Activated CD8-positive, alpha-beta memory T cell treated with anti-CD3 and anti-CD28 coated beads for 48 hours (primary cell): Measurements from ENCODE around the gene ATP5PB.

Experiments used
- DNase-seq, 3 experiments: peaks; one replicate each; pipeline ENCODE4 v3.0.0-alpha.2; 2020; ENCODE audit warnings: low read depth in 2 of 3, low spot score in 2 of 3

ATP5PB gene

GRCh38 chr1:111474521-111474920, 25.3 kb downstream of the ATP5PB start:
- DNase-seq = no peak

- no peak for DNase-seq
Observed at GRCh38 chr1:111475701-111476100, 26.4 kb downstream of the ATP5PB start.

DNA sequence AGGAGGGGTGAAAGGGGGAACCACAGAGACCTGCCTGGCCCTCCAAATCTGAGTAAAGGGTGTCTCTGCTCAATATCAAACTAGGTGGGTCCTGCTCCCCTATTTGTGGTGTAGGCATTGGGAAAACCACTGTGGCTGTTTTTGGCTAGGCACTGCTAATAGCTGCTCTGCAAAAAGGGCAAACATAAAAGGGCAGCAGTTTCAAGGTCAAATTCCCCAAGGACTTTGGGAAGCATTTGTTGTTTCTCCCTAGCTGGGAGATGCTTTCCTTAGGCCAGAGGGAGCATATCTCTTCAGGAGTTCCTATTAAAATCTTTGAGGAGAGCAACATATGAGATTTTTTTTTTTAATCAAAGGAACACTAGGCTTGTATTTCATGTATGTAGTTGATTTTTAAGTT, 26.9 kb downstream of the ATP5PB start:
- no peak for DNase-seq

DNA sequence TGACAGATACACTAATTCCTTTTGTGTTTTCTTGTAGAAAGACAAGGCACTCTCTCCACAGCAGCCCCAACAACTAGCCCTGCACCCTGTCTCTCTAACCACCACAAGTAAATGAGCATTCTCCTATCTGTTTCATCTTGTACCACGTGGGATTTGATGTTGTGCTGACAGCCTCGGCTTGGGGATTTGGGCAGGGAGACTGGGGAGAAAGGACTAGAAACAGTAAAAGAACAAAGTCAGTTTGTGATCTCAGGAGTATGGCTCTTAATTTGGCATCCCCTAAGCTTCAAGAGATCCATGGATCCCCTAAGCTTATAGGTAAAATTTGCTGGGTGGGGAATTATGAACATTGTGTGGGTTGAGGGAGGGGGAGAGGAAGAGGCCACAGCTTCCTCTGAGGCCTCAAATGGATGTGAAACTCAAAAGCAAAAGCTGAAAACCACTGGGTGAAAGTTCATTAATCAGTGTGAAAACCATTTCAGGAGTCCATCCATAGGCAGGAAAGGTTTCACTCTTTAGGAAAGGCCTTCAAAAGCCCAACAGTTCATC, 27.6 kb downstream of the ATP5PB start:
- DNase-seq = peak in 1 of 3 experiments; percentile 17

DNA sequence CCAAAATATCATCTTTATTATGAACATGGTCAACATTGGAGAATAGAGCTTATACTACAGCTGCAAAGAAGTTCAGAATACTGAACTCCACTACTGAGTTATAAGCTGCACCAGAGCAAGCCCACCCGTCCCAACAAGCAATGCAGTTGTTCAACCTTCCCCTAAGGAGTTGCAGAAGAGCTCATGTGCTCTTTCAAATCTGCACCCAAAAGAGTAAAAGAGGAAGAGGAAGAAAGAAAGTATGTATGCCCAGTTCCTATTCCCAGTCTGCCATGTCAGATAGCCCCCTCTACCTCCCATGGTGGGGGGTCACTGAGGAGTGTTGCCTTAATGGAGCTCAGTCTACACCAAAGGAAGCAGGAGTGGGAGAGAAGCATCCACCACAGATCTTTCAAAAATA, 31.4 kb downstream of the ATP5PB start:
- no peak for DNase-seq

DNA sequence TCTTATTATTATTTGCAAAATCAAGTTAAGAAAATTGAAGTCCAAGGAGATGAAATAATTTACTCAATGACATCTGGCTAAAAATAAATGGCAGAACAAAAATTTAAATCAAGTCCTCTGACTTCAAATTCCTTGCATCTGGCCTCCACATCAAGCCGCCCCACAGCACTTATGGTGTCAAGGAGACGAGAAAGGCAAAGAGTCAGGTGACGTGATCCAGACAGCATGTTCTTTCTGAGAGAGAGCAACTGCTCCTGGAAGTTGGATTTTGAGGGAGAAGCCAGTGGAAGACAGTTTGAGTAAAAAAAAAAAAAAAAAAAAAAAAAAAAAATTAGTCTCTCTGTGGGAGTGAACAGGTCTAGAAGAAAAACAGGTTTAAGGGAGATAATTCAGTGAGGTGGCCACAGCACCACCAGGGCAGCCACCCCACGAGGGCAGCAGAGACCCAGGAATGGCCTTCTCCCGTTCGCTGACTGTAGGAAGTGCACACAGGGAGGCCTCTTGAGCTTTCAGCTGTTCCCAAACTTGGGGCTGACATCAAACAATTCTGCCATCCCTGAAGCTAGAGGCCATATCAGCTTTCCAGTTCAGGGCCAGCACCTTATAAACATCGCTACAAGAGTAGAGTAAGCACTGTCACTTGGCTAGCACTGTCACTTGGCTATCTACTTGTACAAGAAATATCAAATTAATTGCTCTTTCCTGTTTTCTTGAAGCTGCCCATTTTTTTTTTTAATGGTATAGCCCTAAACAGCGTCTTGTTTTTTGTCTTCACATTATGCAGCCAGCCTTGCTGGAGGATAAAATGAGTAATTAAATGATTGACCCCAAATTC, 32.3 kb downstream of the ATP5PB start:
- DNase-seq = no peak

DNA sequence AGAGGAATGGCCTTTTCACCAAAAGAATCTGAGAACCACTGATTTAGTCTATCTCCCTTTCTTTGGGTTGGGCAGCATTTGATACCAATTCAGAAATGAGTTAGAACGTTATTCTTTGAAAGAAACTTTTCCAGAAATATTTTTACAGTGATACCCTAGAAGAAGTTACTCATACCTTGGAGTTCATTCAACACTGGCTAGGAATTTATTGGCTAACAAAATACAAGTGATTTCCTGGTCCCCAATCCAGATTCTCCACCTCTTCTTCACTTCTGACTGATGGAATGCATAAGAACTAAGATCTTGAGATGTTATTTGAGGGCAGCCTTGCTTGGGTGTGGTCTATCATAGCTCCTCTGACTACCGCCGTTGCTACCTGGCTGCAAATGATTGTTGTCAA, 33.9 kb downstream of the ATP5PB start:
- no peak for DNase-seq

GRCh38 chr1:111483876-111484275, 34.6 kb downstream of the ATP5PB start:
- DNase-seq = no peak

GRCh38 chr1:111484391-111485026, 35.2 kb downstream of the ATP5PB start:
- no peak for DNase-seq

DNA sequence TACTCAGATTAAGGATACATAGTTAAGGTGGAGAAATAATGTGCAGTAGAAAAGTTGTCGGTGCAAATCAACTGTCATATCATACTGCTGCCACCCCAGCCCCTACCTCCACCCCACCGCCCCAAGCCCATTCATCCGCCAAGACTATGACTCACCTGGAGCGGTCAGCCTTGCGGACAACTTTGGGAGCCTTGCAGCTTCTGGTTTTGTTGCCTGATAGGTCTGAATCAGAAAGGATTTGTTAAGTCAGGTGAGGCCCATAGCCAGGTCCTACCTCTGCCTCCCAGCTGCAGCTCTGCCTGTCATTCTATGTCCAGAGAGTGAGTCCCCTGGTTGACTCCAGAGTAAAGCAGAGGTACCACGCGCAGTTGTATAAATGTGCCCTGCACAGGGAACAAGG, 37.2 kb downstream of the ATP5PB start:
- DNase-seq = no peak

- DNase-seq = no peak
Observed at GRCh38 chr1:111487133-111487532, 37.9 kb downstream of the ATP5PB start.

GRCh38 chr1:111488669-111489068, 39.4 kb downstream of the ATP5PB start:
- no peak for DNase-seq

GRCh38 chr1:111489604-111490003, 40.3 kb downstream of the ATP5PB start:
- DNase-seq = no peak

GRCh38 chr1:111490220-111490619, 41.0 kb downstream of the ATP5PB start:
- no peak for DNase-seq

DNA sequence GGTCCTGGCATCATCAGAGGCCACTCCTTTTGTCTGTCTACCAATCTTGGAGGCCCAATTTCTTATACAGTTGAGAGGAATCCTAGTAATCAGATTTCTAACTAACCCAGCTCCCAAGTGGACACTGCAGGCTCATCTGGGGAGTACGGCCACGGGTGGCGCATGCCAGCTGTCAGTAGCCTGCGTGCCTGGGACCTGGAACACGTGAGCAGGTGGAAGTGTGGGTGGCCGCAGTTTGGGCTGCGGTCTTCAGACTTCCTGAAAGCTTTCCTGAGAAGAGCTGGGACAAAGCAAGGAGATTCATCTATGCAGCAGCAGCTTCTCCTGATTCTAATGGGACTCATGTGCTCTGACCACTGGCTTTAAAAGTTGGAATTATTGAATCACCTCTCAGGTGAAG, 41.8 kb downstream of the ATP5PB start:
- DNase-seq = no peak

GRCh38 chr1:111496398-111496797, 47.1 kb downstream of the ATP5PB start:
- no peak for DNase-seq

- no peak for DNase-seq
Observed at GRCh38 chr1:111497592-111497991, 48.3 kb downstream of the ATP5PB start.

DNA sequence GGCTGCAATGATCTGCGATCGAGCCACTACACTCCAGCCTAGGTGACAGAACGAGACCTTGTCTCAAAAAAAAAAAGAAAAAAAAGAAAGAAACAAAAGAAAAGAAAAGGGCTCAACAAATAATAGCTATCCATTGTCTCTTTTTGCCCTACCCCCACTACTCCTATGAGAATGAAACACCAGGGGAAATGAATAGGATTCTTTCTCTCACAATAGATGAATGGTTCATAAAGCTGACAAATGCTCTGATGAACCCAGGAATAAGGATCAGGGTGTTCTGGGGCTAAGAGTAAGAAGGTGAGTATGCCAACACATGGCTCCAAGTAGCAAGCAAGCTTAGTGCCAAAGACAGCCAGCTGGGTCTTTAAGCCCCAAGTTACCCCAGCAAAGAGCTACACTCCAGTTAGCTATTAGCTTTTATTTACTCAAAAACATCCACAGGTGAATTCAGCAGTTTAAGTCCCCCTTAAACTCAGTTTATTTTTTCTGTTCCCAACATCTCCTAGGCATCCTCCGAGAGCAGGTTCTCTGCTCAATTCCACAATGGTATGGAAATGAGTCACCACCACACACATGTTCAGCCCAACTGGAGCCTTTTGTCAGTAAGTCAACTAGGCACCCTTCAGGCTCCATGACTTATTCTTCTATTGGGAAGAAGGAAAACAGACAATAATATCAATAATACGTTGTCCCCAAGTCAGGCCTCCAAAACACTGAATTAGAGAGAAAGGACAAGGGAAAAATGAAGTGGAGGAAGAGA, 49.9 kb downstream of the ATP5PB start:
- no peak for DNase-seq

DNA sequence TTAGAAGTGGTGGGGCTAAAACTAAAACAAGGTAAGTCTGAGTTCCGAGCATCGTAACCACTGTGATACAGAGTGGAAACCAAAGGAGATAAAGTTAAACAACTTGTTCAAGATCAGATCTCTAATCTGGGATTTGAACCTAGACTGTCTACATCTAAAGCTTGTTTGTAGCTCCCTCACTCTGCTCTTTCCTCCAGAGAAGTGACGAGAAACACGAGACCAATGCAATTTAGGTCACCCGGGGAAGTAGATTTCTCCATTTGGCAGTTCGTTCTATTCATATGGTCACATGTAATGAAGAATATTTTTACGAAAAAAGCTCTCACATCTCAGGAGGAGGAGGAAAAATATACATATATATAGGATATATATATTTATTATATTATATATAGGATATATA, 52.4 kb downstream of the ATP5PB start:
- DNase-seq = no peak

GRCh38 chr1:111503585-111504060, 54.4 kb downstream of the ATP5PB start, which contains the start of the genes ADORA3 and TMIGD3:
Gene ADORA3 (minus strand): TSS chr1:111503633. CDS start chr1:111503354, 279 bp downstream.
Gene TMIGD3 (minus strand): TSS chr1:111503633. CDS start chr1:111503354, 279 bp downstream.
- no peak for DNase-seq

DNA sequence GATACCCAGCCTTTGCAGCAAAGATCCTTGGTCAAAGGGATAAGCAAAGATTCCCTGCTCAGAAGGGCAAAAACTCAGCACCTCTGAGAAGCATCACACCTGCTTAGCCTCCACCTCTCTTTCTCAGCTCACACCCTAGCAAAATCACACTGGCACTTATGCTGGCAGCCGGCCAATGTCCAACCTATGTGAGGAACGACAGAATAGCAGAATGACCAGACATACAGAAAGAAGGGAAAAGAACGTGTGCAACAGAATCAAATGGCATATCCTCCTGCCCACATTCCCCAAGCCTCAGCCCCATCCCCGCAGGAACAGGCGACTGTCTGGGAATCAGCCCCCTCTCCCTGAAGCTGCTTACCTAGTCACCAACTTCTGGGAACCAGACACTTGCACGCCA, 54.8 kb downstream of the ATP5PB start:
- DNase-seq = no peak
